WTC11 (cell line): Measurements from ENCODE around the gene ZSCAN9. TPM values are rescaled to one million over a fixed set of nuclear protein-coding genes. Genes with fewer than 3 reads are reported as not detected.

Experiments used
- ATAC-seq: fragments of 200-7000 bp; cut with Tn5 transposase; 2 replicates; pipeline ENCODE4 v1.10.0; 2021; ENCODE audit warnings: mild to moderate bottlenecking, moderate library complexity
- CTCF ChIA-PET: fragments of 300-600 bp; sonication (Branson Sonifier 250); formaldehyde crosslinking; loops from one replicate; lab custom pipeline; 2021; ENCODE audit warnings: antibody characterized with exemption; lab: Charles Lee
- POLR2A ChIA-PET: fragments of 350-600 bp; sonication (Branson Sonifier 250); formaldehyde crosslinking; loops from one replicate; lab custom pipeline; 2021; ENCODE audit warnings: antibody characterized with exemption; lab: Charles Lee
- DNase-seq: peaks from one replicate; pipeline ENCODE4 v3.0.0; 2021; ENCODE audit warnings: low spot score
- H3K27ac Mint-ChIP-seq: 2 replicates; pipeline ENCODE4 v1.8.0; 2021; ENCODE audit warnings: mixed read lengths
- H3K27me3 Mint-ChIP-seq: 2 replicates; pipeline ENCODE4 v1.8.0; 2021; ENCODE audit warnings: low read depth, mild to moderate bottlenecking, moderate library complexity, mixed read lengths
- H3K36me3 Mint-ChIP-seq: 2 replicates; pipeline ENCODE4 v1.8.0; 2021; ENCODE audit warnings: mixed read lengths
- H3K4me1 Mint-ChIP-seq: 2 replicates; pipeline ENCODE4 v1.8.0; 2022; ENCODE audit warnings: mixed read lengths
- H3K4me3 Mint-ChIP-seq: 2 replicates; pipeline ENCODE4 v1.8.0; 2021; ENCODE audit warnings: mild to moderate bottlenecking, moderate library complexity, mixed read lengths
- H3K9me3 Mint-ChIP-seq: 2 replicates; pipeline ENCODE4 v1.8.0; 2021; ENCODE audit warnings: mixed read lengths
- CBFB ChIP-seq: sonication (generic); formaldehyde crosslinking; IDR thresholded peaks from 2 replicates; pipeline ENCODE4 v1.8.1; 2022; ENCODE audit warnings: mild to moderate bottlenecking, low read depth, missing genetic modification reagents
- FOXK1 ChIP-seq: sonication (generic); formaldehyde crosslinking; IDR thresholded peaks from 2 replicates; pipeline ENCODE4 v1.8.0; 2022; ENCODE audit warnings: mild to moderate bottlenecking, moderate library complexity, missing genetic modification reagents
- FOXP1 ChIP-seq: sonication (generic); formaldehyde crosslinking; IDR thresholded peaks from 2 replicates; pipeline ENCODE4 v1.8.0; 2022; ENCODE audit warnings: missing genetic modification reagents, mild to moderate bottlenecking, moderate library complexity, borderline replicate concordance
- JAZF1 ChIP-seq: fragments of 250-450 bp; sonication (Bioruptor Pico); IDR thresholded peaks from 2 replicates; pipeline ENCODE4 v1.9.0; 2021; ENCODE audit warnings: moderate library complexity, mild to moderate bottlenecking, inconsistent platforms
- MXD4 ChIP-seq: fragments of 250-450 bp; sonication (Bioruptor Pico); IDR thresholded peaks from 2 replicates; pipeline ENCODE4 v1.8.0; 2021; ENCODE audit warnings: mild to moderate bottlenecking, moderate library complexity, borderline replicate concordance
- TP53 ChIP-seq: sonication (generic); formaldehyde crosslinking; IDR thresholded peaks from 2 replicates; pipeline ENCODE4 v1.8.1; 2023; ENCODE audit warnings: mild to moderate bottlenecking, missing genetic modification reagents
- ZNF396 ChIP-seq: fragments of 250-450 bp; sonication (Bioruptor Pico); IDR thresholded peaks from 2 replicates; pipeline ENCODE4 v1.8.0; 2021; ENCODE audit warnings: mild to moderate bottlenecking, moderate library complexity, borderline replicate concordance
- ZNF423 ChIP-seq: fragments of 250-450 bp; sonication (Bioruptor Pico); IDR thresholded peaks from 2 replicates; pipeline ENCODE4 v2.1.2; 2022; ENCODE audit warnings: mild to moderate bottlenecking, moderate library complexity
- ZNF671 ChIP-seq: fragments of 250-450 bp; sonication (Bioruptor Pico); IDR thresholded peaks from 2 replicates; pipeline ENCODE4 v1.8.0; 2021; ENCODE audit warnings: mild to moderate bottlenecking
- total RNA-seq: library from RNA; stranded (reverse); gene quantifications from 3 replicates; pipeline ENCODE4 v1.2.3, GENCODE V29; 2021
- TF ChIP-seq, protein P1 (sequence below): sonication (generic); formaldehyde crosslinking; IDR thresholded peaks from 2 replicates; pipeline ENCODE4 v1.8.0; 2022; ENCODE audit warnings: mild to moderate bottlenecking, missing genetic modification reagents
- TF ChIP-seq, protein P2 (sequence below): sonication (generic); formaldehyde crosslinking; IDR thresholded peaks from 2 replicates; pipeline ENCODE4 v1.8.1; 2023; ENCODE audit warnings: mild to moderate bottlenecking, missing genetic modification reagents
- TF ChIP-seq, protein P3 (sequence below): fragments of 250-450 bp; sonication (Bioruptor Pico); IDR thresholded peaks from 2 replicates; pipeline ENCODE4 v2.1.2; 2022; ENCODE audit warnings: mild to moderate bottlenecking, moderate library complexity
- TF ChIP-seq, protein P4 (sequence below): sonication (generic); formaldehyde crosslinking; IDR thresholded peaks from 2 replicates; pipeline ENCODE4 v1.8.1; 2023; ENCODE audit warnings: mild to moderate bottlenecking, missing genetic modification reagents, borderline replicate concordance
- TF ChIP-seq, protein P5 (sequence below): sonication (generic); formaldehyde crosslinking; conservative IDR thresholded peaks from 2 replicates; pipeline ENCODE4 v1.8.1; 2022; ENCODE audit warnings: mild to moderate bottlenecking, missing genetic modification reagents

Gene ZSCAN9
- total RNA-seq, 1 experiment from 2014 or later = 15.1 TPM

DNA sequence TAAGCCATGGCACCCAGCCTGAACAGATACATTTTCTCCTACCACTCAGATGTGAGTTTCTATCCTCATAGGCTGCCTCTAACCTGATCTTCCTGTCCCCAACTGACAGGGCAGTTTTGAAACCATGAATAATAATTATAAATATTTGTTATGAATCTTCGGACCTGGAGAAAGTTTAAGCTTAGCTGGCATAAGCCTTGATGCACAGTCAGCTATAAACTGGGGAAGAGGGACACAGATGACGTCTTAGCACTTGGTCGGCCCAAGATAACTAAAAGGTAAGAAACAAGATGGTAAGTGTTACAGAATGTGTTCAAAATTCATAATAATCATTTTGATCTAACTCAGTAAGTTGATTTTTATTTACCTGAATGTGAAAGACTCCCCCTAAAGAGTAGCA, 18.9 kb downstream of the ZSCAN9 start:
- H3K27ac Mint-ChIP-seq = no peak overlapping the region

DNA sequence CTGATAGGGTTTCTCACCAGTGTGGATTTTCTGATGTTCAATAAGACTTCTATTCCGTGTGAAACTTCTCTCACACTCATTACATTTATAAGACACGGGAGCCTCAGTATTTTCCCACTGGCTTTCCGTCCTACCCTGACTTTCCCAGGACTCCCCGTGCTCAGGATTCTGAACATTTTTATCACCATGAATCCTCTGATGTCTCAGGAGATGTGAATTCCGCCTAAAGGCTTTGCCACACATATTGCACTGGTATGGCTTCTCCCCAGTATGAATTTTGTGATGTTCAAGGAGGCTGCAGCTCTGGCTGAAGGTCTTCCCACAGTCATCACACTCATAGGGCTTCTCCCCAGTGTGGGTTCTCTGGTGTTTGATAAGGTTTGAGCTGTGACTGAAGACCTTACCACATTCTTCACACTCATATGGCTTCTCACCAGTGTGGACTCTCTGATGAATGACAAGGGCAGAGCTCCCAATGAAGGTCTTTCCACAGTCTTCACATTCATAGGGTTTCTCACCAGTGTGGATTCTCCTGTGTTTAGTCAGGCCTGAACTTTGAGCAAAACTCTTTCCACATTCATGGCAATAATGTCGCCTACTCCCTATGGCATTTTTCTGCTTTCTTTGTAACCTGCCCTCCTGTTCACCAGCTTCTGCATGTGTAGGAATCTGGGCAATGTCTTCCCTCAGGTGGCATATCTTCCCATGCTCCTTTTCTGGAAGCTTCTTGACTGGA, 20.3 kb downstream of the ZSCAN9 start:
- Mint-ChIP-seq H3K27ac (no peak overlapping the region), H3K36me3 (peaks cover 37% of the 10 kb centered on the region), H3K9me3 (no peaks in the 10 kb centered on the region), H3K4me3 (no peak overlapping the region), H3K4me1 (no peaks in the 10 kb centered on the region), H3K27me3 (no peaks in the 10 kb centered on the region)
- no peak for DNase-seq
- TF ChIP-seq, protein P1, sequence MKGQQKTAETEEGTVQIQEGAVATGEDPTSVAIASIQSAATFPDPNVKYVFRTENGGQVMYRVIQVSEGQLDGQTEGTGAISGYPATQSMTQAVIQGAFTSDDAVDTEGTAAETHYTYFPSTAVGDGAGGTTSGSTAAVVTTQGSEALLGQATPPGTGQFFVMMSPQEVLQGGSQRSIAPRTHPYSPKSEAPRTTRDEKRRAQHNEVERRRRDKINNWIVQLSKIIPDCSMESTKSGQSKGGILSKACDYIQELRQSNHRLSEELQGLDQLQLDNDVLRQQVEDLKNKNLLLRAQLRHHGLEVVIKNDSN (CRISPR knock-in tag) = no peak
- TF ChIP-seq FOXK1 = no peak
- no peak for TF ChIP-seq MXD4 (CRISPR knock-in tag)
- TF ChIP-seq, protein P2, sequence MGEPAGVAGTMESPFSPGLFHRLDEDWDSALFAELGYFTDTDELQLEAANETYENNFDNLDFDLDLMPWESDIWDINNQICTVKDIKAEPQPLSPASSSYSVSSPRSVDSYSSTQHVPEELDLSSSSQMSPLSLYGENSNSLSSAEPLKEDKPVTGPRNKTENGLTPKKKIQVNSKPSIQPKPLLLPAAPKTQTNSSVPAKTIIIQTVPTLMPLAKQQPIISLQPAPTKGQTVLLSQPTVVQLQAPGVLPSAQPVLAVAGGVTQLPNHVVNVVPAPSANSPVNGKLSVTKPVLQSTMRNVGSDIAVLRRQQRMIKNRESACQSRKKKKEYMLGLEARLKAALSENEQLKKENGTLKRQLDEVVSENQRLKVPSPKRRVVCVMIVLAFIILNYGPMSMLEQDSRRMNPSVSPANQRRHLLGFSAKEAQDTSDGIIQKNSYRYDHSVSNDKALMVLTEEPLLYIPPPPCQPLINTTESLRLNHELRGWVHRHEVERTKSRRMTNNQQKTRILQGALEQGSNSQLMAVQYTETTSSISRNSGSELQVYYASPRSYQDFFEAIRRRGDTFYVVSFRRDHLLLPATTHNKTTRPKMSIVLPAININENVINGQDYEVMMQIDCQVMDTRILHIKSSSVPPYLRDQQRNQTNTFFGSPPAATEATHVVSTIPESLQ (CRISPR knock-in tag) = no peak
- TF ChIP-seq CBFB (CRISPR knock-in tag) = no peak
- TF ChIP-seq, protein P3, sequence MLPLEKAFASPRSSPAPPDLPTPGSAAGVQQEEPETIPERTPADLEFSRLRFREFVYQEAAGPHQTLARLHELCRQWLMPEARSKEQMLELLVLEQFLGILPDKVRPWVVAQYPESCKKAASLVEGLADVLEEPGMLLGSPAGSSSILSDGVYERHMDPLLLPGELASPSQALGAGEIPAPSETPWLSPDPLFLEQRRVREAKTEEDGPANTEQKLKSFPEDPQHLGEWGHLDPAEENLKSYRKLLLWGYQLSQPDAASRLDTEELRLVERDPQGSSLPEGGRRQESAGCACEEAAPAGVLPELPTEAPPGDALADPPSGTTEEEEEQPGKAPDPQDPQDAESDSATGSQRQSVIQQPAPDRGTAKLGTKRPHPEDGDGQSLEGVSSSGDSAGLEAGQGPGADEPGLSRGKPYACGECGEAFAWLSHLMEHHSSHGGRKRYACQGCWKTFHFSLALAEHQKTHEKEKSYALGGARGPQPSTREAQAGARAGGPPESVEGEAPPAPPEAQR (CRISPR knock-in tag) = no peak
- TF ChIP-seq, protein P4, sequence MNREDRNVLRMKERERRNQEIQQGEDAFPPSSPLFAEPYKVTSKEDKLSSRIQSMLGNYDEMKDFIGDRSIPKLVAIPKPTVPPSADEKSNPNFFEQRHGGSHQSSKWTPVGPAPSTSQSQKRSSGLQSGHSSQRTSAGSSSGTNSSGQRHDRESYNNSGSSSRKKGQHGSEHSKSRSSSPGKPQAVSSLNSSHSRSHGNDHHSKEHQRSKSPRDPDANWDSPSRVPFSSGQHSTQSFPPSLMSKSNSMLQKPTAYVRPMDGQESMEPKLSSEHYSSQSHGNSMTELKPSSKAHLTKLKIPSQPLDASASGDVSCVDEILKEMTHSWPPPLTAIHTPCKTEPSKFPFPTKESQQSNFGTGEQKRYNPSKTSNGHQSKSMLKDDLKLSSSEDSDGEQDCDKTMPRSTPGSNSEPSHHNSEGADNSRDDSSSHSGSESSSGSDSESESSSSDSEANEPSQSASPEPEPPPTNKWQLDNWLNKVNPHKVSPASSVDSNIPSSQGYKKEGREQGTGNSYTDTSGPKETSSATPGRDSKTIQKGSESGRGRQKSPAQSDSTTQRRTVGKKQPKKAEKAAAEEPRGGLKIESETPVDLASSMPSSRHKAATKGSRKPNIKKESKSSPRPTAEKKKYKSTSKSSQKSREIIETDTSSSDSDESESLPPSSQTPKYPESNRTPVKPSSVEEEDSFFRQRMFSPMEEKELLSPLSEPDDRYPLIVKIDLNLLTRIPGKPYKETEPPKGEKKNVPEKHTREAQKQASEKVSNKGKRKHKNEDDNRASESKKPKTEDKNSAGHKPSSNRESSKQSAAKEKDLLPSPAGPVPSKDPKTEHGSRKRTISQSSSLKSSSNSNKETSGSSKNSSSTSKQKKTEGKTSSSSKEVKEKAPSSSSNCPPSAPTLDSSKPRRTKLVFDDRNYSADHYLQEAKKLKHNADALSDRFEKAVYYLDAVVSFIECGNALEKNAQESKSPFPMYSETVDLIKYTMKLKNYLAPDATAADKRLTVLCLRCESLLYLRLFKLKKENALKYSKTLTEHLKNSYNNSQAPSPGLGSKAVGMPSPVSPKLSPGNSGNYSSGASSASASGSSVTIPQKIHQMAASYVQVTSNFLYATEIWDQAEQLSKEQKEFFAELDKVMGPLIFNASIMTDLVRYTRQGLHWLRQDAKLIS (CRISPR knock-in tag) = no peak
- TF ChIP-seq ZNF671 (CRISPR knock-in tag) = no peak
- ChIA-PET POLR2A (no interaction called here), CTCF (no interaction called here)
- ATAC-seq = no peak

More for the DNA sequence above, 18.9 kb downstream of the ZSCAN9 start:
- POLR2A ChIA-PET = no interaction called here
- CTCF ChIA-PET = no interaction called here
- TF ChIP-seq JAZF1 = no peak
- no peak for TF ChIP-seq ZNF396 (CRISPR knock-in tag)
- no peak for TF ChIP-seq TP53 (CRISPR knock-in tag)
- no peak for TF ChIP-seq ZNF423 (CRISPR knock-in tag)
- TF ChIP-seq FOXP1 = no peak
- TF ChIP-seq, protein P5, sequence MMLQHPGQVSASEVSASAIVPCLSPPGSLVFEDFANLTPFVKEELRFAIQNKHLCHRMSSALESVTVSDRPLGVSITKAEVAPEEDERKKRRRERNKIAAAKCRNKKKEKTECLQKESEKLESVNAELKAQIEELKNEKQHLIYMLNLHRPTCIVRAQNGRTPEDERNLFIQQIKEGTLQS (CRISPR knock-in tag) = no peak
- Mint-ChIP-seq H3K9me3 (no peaks in the 10 kb centered on the region), H3K36me3 (peaks cover 35% of the 10 kb centered on the region), H3K4me1 (no peaks in the 10 kb centered on the region), H3K27me3 (no peaks in the 10 kb centered on the region), H3K4me3 (no peak overlapping the region)
- ATAC-seq (no peak), DNase-seq (no peak)
